Measurements from ENCODE around the gene AGBL4. TPM values are rescaled to one million over a fixed set of nuclear protein-coding genes. Genes with fewer than 3 reads are reported as not detected.

AGBL4 gene
- total RNA-seq, 1 experiment from 2014 or later, result not detected

GRCh38 chr1:48830715-48831114, 1193.0 kb downstream of the AGBL4 start:
- no peaks in the 10 kb centered on the region for H3K79me2 ChIP-seq (ENCODE audit: insufficient read depth, low read length)
- no peaks in the 10 kb centered on the region for H3K9me2 ChIP-seq (ENCODE audit: insufficient read depth)
- intact Hi-C loops (cut with micrococcal nuclease), result no loop called here
- TF ChIP-seq SIN3A (IDR thresholded peaks at IDR 0.05; ENCODE audit: low read depth), result no peak
- no peak for TF ChIP-seq EZH2phosphoT487 (IDR thresholded peaks at IDR 0.05; ENCODE audit: borderline replicate concordance)
- no peak for TF ChIP-seq EZH2 (IDR thresholded peaks at IDR 0.05)
- TF ChIP-seq ZFX (IDR thresholded peaks at IDR 0.05), result no peak
- no peak for TF ChIP-seq JUND (IDR thresholded peaks at IDR 0.05)
- no peak for TF ChIP-seq MAX (IDR thresholded peaks at IDR 0.05)
- TF ChIP-seq ZNF274 (IDR thresholded peaks at IDR 0.05; ENCODE audit: low read depth, low read length), result no peak
- TF ChIP-seq SP1 (IDR thresholded peaks at IDR 0.05; ENCODE audit: low read depth), result no peak
- TF ChIP-seq ELF1 (IDR thresholded peaks at IDR 0.05; ENCODE audit: borderline replicate concordance, low read depth), result no peak
- no peak for TF ChIP-seq EGR1 (IDR thresholded peaks at IDR 0.05; ENCODE audit: low read depth)
- no peak for DNase-seq (ENCODE audit: low read depth, low spot score)
- BruUV-seq (replicated peaks), result no TSS peak
- no peaks in the 10 kb centered on the region; a peak in 1 of 4 replicates for H3K36me3 ChIP-seq (ENCODE audit: control insufficient read depth in 1 of 2, insufficient read depth in 2 of 2, low read length in 2 of 2)
- no peak overlapping the region for H3K27ac ChIP-seq (ENCODE audit: low read depth, low read length)
- no peaks in the 10 kb centered on the region for H4K20me1 ChIP-seq (ENCODE audit: insufficient read depth)
- H3K27me3 ChIP-seq (ENCODE audit: insufficient read depth, low read length), result peaks cover 12% of the 10 kb centered on the region
- ATAC-seq, result no peak
- ChIA-PET RAD21 (ENCODE audit: low non-redundant PET in 1 of 2, low total read pairs in 2 of 2, uncharacterized antibody in 2 of 2, unreplicated experiment in 2 of 2) (no interaction called here), CTCF (no interaction called here), POLR2A (no interaction called here)
- H3K4me2 ChIP-seq (ENCODE audit: low read length), result no peak overlapping the region
- no peak overlapping the region for H3K4me3 ChIP-seq (replicated peaks in 1 of 2; ENCODE audit: low read depth in 1 of 2, low read length in 2 of 2)
- no peaks in the 10 kb centered on the region for H3K4me1 ChIP-seq (ENCODE audit: control insufficient read depth in 1 of 2, insufficient read depth in 2 of 2, low read length in 2 of 2)
- no peak overlapping the region for H3K9ac ChIP-seq (ENCODE audit: low read length)
- no peak overlapping the region for H2AFZ ChIP-seq (ENCODE audit: low read depth, low read length, poor library complexity, severe bottlenecking)
- H3K9me3 ChIP-seq (ENCODE audit: control insufficient read depth in 1 of 2, insufficient read depth in 1 of 2, low read depth in 1 of 2, low read length in 2 of 2), result no peaks in the 10 kb centered on the region

- Histone ChIP-seq H3K4me3 (replicated peaks in 1 of 2; ENCODE audit: low read depth in 1 of 2, low read length in 2 of 2) (no peak overlapping the region), H3K9me3 (ENCODE audit: control insufficient read depth in 1 of 2, insufficient read depth in 1 of 2, low read depth in 1 of 2, low read length in 2 of 2) (no peaks in the 10 kb centered on the region), H3K27me3 (ENCODE audit: insufficient read depth, low read length) (peaks cover 12% of the 10 kb centered on the region), H3K36me3 (ENCODE audit: control insufficient read depth in 1 of 2, insufficient read depth in 2 of 2, low read length in 2 of 2) (no peaks in the 10 kb centered on the region; a peak in 1 of 4 replicates), H3K4me2 (ENCODE audit: low read length) (no peak overlapping the region), H3K27ac (ENCODE audit: low read depth, low read length) (no peak overlapping the region), H3K9me2 (ENCODE audit: insufficient read depth) (no peaks in the 10 kb centered on the region), H4K20me1 (ENCODE audit: insufficient read depth) (no peaks in the 10 kb centered on the region), H3K79me2 (ENCODE audit: insufficient read depth, low read length) (no peaks in the 10 kb centered on the region), H3K4me1 (ENCODE audit: control insufficient read depth in 1 of 2, insufficient read depth in 2 of 2, low read length in 2 of 2) (no peaks in the 10 kb centered on the region), H2AFZ (ENCODE audit: low read depth, low read length, poor library complexity, severe bottlenecking) (no peak overlapping the region), H3K9ac (ENCODE audit: low read length) (no peak overlapping the region)
- intact Hi-C loops (cut with micrococcal nuclease), result no loop called here
- CTCF ChIA-PET, result no interaction called here
- RAD21 ChIA-PET (ENCODE audit: low non-redundant PET in 1 of 2, low total read pairs in 2 of 2, uncharacterized antibody in 2 of 2, unreplicated experiment in 2 of 2), result no interaction called here
- DNase-seq (ENCODE audit: low read depth, low spot score) (no peak), ATAC-seq (no peak)
- BruUV-seq (replicated peaks), result no TSS peak
- TF ChIP-seq SRF (IDR thresholded peaks at IDR 0.05; ENCODE audit: low read depth), result no peak
- TF ChIP-seq TCF7L2 (IDR thresholded peaks at IDR 0.05; ENCODE audit: borderline replicate concordance, extremely low read depth, insufficient read depth, insufficient read length), result no peak
- TF ChIP-seq, protein P1, sequence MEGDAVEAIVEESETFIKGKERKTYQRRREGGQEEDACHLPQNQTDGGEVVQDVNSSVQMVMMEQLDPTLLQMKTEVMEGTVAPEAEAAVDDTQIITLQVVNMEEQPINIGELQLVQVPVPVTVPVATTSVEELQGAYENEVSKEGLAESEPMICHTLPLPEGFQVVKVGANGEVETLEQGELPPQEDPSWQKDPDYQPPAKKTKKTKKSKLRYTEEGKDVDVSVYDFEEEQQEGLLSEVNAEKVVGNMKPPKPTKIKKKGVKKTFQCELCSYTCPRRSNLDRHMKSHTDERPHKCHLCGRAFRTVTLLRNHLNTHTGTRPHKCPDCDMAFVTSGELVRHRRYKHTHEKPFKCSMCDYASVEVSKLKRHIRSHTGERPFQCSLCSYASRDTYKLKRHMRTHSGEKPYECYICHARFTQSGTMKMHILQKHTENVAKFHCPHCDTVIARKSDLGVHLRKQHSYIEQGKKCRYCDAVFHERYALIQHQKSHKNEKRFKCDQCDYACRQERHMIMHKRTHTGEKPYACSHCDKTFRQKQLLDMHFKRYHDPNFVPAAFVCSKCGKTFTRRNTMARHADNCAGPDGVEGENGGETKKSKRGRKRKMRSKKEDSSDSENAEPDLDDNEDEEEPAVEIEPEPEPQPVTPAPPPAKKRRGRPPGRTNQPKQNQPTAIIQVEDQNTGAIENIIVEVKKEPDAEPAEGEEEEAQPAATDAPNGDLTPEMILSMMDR (IDR thresholded peaks at IDR 0.05 in 2 of 3, conservative IDR thresholded peaks at IDR 0.05 in 1 of 3; ENCODE audit: borderline replicate concordance in 1 of 3, insufficient read depth in 1 of 3, low read depth in 2 of 3, low read length in 2 of 3), result no peak
- POLR2A ChIA-PET, result no interaction called here
These were observed 1194.3 kb downstream of the AGBL4 start for GRCh38 chr1:48829446-48829845.

All from HCT116 (cell line).